ENCODE data around the gene POU6F2. TPM values are rescaled to one million over a fixed set of nuclear protein-coding genes. Genes with fewer than 3 reads are reported as not detected.

The POU6F2 gene
- total and polyA plus RNA-seq, 2 donors (not counting 1 experiment from before 2014, with no cell fraction given), result 0.47 TPM; not detected in 1

GRCh38 chr7:39464350-39465054, 486.8 kb downstream of the POU6F2 start:
- ChIA-PET CTCF (interaction anchor here (1.0 to 2.9 kb wide), 7 partner anchors 8 to 668 kb away, joined by 3 to 24 read pairs (median 6); no protein-coding TSS in a partner anchor), POLR2A (no interaction called here)
- Histone ChIP-seq H3K27me3 (replicated peaks in 1 of 4; ENCODE audit: control extremely low read depth in 1 of 4, control insufficient read depth in 3 of 4, insufficient read depth in 4 of 4, low read length in 3 of 4) (peaks cover 0 to 3% (median 0%) of the 10 kb centered on the region in 4 experiments), H3K4me3 (ENCODE audit: control extremely low read depth in 1 of 5, extremely low read depth in 1 of 5, insufficient read depth in 1 of 5, low read depth in 2 of 5, low read length in 4 of 5) (no peak overlapping the region), H3K27ac (ENCODE audit: low read length in 2 of 2) (no peak overlapping the region), H3K4me2 (replicated peaks; ENCODE audit: low read depth, low read length, poor library complexity, severe bottlenecking) (no peak overlapping the region), H3K4me1 (ENCODE audit: control insufficient read depth in 2 of 2, insufficient read depth in 2 of 2, low read length in 2 of 2) (peaks cover 3 to 6% of the 10 kb centered on the region in 2 donors), H3K9me3 (ENCODE audit: control extremely low read depth in 1 of 3, control insufficient read depth in 2 of 3, insufficient read depth in 1 of 3, low read length in 2 of 3) (no peaks in the 10 kb centered on the region), H3K36me3 (replicated peaks in 1 of 2; ENCODE audit: control extremely low read depth in 1 of 2, control insufficient read depth in 1 of 2, extremely low read depth in 1 of 2, insufficient read depth in 2 of 2, low read length in 1 of 2) (no peaks in the 10 kb centered on the region), H3K9ac (ENCODE audit: low read length) (no peak overlapping the region), H2AFZ (ENCODE audit: insufficient read depth, low read depth, low read length, poor library complexity, severe bottlenecking) (no peak overlapping the region), H3K79me2 (ENCODE audit: control insufficient read depth, insufficient read depth, low read length) (no peaks in the 10 kb centered on the region), H4K20me1 (ENCODE audit: control insufficient read depth, insufficient read depth, low read length, poor library complexity, severe bottlenecking) (no peaks in the 10 kb centered on the region)
- intact Hi-C loops (cut with micrococcal nuclease), result loop anchor here (1.0 to 10.0 kb wide), 3 partner anchors 530 to 1067 kb away; no protein-coding TSS in a partner anchor
- 96% methylated on average over 5 of the region's 16 CpGs for WGBS (ENCODE audit: insufficient coverage)
- H3K4me3 Mint-ChIP-seq, result no peak overlapping the region
- peaks cover 20% of the 10 kb centered on the region for H3K27me3 Mint-ChIP-seq
- peaks cover 4% of the 10 kb centered on the region for H3K4me1 Mint-ChIP-seq
- no peak for TF ChIP-seq CTCF (IDR thresholded peaks at IDR 0.05)
- TF ChIP-seq EZH2 (IDR thresholded peaks at IDR 0.05; ENCODE audit: borderline replicate concordance, insufficient read depth, low read depth, low read length, poor library complexity, severe bottlenecking), result no peak
- no peak overlapping the region for H3K27ac Mint-ChIP-seq
- no peaks in the 10 kb centered on the region for H3K9me3 Mint-ChIP-seq (ENCODE audit: insufficient read depth)
- ATAC-seq (ENCODE audit: low read depth) (no peak), DNase-seq (no peak)
